ENCODE results near the gene CEL.
"Not testable (repeated sequence)": the region's sequence is repeated elsewhere in the genome, so short reads cannot be mapped to it uniquely, and the experiment has no call there.

CEL gene

DNA sequence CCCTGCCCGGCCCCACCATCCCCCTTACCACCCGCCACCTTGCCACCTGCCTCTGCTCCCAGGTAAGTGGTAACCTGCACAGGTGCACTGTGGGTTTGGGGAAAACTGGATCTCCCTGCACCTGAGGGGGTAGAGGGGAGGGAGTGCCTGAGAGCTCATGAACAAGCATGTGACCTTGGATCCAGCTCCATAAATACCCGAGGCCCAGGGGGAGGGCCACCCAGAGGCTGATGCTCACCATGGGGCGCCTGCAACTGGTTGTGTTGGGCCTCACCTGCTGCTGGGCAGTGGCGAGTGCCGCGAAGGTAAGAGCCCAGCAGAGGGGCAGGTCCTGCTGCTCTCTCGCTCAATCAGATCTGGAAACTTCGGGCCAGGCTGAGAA, at the start of gene CEL:
TSS of gene CEL (plus strand) at position 218 of the 382 bp plus-strand sequence. CDS start at position 240, 22 bp downstream.
- not testable (repeated sequence) for DNase-seq (ENCODE audit: low spot score)

- no peak for DNase-seq (ENCODE audit: low spot score)
Observed at GRCh38 chr9:133014696-133015095, 47.1 kb upstream of the CEL start.

GRCh38 chr9:133023117-133023890, 38.5 kb upstream of the CEL start:
- DNase-seq (ENCODE audit: low spot score) = no peak

DNA sequence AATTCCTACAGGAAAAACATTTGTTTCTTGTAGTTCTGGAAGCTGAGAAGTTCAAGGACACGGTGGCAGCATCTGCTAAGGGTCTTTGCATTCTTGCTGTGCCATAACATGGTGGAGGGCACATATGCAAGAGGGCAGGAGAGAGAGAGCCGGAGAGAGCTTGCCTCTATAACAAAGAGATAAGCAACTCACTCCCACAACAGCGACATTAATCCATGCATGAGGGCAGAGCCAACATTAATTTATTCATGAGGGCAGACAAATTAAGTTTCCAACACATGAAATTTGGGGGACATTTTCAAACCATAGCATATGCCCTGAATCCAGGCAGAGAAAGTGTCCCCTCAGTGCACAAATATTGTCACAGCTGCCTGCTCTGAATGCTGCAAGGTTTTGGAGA, 35.4 kb upstream of the CEL start:
- no peak for DNase-seq (ENCODE audit: low spot score)

- DNase-seq (ENCODE audit: low spot score) = no peak
Observed at GRCh38 chr9:133027134-133027533, 34.6 kb upstream of the CEL start.

DNA sequence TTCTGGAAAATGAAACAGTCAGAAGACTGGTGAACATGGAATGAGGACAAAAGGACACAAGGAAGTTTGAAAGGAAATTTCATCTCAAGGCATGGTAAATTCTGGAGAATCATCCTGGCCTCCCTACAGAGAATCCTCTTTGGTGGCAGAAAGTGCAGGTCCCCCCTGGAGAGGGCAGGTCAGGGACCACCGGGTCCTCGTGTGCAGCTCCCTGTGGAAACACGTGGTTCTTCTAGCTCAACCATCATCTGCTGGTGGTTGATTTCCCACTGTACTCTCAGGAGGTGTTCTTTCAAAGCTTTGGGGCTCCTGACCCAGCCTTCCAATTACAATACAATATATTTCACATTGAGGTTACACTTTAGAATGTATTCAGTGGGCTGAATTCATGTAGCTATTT, 33.6 kb upstream of the CEL start:
- no peak for DNase-seq (ENCODE audit: low spot score)

DNA sequence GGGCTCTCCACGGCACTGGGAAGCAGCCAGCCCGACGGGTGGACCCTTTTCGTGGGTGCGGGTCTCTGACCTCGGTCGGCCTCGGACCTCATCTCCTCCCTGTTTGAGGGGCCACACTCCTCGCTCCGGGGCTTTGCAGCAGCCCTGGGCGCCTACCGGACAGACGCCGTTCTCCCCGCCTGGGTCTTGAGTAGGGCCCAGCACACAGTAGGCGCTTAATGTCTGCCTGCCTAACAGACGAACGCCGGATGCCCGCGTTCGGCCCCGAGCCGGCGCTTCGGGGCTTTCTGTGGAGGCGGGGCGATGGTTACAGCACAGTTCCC, 31.8 kb upstream of the CEL start:
- no peak for DNase-seq (ENCODE audit: low spot score)

DNA sequence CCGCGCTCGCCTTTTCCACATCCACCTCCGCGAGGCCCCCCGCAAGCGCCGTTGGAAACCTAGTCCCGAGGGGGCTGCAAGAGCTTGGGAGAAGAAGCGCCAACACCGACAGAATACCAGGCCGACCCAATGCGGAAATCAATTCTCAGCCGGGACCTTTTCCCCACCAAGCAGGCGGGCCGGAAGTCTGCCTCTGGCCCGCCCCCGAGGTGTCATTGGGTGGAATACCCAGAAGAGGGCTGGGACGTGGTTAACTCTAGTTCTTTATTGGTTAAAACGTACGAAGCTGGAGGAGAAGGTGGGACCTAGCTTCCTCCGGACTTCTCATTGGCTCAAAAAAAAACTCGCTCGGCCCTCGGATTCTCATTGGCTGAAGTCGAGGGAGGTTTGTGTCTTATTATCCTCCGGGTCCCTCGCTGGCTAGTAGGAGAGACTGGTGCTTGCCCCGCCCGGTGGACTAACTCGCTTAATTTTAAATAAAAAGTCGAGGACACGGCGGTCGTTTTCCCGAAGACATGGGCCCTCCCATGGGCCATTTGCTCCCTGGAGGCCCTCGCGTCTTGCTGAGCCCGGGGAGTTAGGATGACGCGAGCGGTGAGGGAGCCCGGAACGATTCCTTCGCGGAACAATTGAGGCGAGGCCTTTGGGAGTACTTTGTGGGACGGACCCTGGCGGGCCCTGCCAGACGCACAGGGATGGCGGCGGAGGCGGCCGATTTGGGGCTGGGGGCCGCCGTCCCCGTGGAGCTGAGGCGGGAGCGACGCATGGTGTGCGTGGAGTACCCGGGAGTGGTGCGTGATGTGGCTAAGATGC, 31.3 kb upstream of the CEL start, which contains the start of gene GTF3C5:
TSS of gene GTF3C5 (plus strand) at position 681 of the 813 bp plus-strand sequence. CDS start at position 696, 15 bp downstream.
- DNase-seq (ENCODE audit: low spot score) = peak; percentile 100

DNA sequence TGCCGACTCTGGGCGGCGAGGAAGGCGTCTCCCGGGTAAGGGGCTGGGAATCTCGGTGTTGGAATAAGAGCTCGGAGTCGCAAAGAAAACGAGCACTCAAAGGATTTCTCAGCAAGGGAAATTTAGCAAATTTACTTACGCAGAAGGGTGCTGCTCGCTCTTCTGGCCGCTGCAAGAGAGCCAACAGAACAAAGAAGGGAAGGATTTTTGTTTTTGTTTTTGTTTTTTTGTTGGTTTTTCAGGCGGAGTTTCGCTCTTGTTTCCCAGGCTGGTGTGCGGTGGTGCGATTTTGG, 30.7 kb upstream of the CEL start:
- no peak for DNase-seq (ENCODE audit: low spot score)

DNA sequence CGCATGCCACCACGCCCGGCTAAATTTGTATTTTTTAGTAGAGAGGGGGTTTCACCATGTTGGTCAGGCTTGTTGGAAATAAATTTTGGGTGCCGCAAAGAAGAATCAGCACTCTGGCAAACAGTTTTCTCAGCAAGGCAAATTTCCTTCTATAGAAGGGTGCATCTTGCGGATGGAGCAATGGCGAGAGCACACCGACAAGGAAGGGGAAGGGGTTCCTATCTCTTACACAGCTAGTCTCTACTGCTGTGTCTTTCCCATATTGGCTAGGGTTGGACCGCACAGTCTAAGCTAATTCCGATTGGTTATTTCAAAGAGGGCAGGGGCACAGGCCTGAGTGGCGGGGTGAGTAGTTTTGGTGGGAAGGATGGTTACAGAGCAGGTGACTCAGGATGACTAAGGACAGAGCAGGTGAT, 30.3 kb upstream of the CEL start:
- DNase-seq (ENCODE audit: low spot score) = no peak

DNA sequence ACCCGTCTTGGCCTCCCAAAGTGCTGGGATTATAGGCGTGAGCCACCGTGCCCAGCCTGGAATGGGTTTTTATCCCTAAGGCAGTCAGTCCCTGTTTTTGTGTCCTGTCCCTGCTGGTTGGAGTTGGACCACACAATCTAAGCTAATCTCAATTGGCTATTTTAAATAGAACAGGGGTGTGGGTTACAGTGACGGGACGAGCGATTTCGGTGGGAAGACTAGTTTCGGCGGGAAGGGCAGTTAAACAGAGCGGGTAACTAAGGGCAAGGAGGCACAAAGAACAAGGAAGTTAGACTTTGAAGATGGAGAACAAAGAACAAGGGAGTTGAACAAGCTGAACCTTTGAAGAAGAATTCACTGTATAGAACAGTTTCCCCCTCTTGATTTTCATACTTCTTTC, 29.6 kb upstream of the CEL start:
- no peak for DNase-seq (ENCODE audit: low spot score)

DNA sequence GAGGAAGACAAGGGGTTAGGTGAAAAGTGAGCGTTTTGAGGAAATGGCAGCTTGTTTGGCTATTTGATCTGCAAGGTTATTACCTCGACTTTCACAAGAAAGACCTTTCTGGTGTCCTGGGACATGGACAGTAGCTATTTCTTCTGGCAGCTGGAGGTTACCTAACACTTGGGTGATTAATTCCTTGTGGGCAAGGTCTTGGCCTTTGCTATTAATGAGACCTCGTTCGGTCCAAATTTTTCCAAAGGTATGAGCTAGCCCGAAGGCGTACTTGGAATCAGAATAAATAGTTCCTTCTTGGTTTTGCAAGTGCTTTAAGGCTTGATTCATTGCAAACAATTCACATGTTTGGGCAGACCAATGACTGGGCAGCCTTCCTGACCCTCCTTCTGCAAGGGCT, 26.1 kb upstream of the CEL start:
- no peak for DNase-seq (ENCODE audit: low spot score)

- DNase-seq (ENCODE audit: low spot score) = no peak
Observed at GRCh38 chr9:133037775-133038515, 23.8 kb upstream of the CEL start.

- not testable (repeated sequence) for DNase-seq (ENCODE audit: low spot score)
Observed at GRCh38 chr9:133040892-133041479, 20.8 kb upstream of the CEL start.

- no peak for DNase-seq (ENCODE audit: low spot score)
Observed at GRCh38 chr9:133041958-133042357, 19.8 kb upstream of the CEL start.

- no peak for DNase-seq (ENCODE audit: low spot score)
Observed at GRCh38 chr9:133042676-133043075, 19.1 kb upstream of the CEL start.

- no peak for DNase-seq (ENCODE audit: low spot score)
Observed at GRCh38 chr9:133043449-133044035, 18.2 kb upstream of the CEL start.

- no peak for DNase-seq (ENCODE audit: low spot score)
Observed at GRCh38 chr9:133044125-133044524, 17.7 kb upstream of the CEL start.

DNA sequence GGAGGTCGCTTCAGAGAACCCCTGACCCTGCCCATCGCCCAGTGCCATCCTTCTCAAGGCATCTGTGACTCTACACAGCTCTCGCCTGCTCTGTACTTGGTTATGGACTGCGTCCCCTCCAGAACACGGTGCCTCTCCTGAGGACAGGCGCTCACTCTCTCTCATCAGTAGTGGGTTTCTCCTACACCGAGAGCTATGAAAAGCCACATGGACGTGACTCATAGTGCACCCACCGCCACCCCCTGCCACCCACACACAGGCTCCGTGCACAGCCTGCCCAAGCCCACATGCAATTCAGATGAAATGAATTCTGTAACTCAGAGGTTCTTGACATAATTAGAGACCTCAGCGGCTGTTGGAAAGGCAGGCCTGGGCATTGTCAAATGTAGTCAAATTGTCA, 17.1 kb upstream of the CEL start:
- no peak for DNase-seq (ENCODE audit: low spot score)

GRCh38 chr9:133045132-133045531, 16.6 kb upstream of the CEL start:
- no peak for DNase-seq (ENCODE audit: low spot score)

- DNase-seq (ENCODE audit: low spot score) = no peak
Observed at GRCh38 chr9:133046196-133046899, 15.4 kb upstream of the CEL start.

DNA sequence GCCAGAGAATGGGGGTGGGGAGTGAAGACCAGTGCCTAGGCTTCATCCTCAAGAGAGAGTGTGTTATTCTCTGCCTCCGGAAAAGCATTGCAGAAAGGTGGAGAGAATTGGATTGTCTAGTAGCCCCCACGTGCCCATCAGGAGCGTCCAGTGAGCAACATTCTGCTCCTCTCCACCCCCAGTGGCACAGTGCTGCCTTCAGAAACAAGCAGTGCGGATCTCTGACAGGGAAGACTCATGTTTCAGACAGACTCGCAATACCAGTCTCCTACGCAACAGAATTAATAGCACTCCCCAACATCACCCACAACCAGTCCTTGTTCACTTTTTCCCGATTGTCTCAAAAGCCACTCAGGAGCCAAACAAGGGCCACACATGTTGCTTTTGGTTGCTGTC, 14.9 kb upstream of the CEL start:
- no peak for DNase-seq (ENCODE audit: low spot score)

Measured in HuH-7 (cell line).